HL-60 (cell line): ENCODE results near the gene UBA6.

ENCODE experiments used
- DNase-seq, 2 experiments: peaks; one replicate each; pipeline ENCODE4 v3.0.0-alpha.2; 2010 to 2020; ENCODE audit warnings: low read depth in 1 of 2, low spot score in 1 of 2
- H3K27ac ChIP-seq: fragments of 250-450 bp; sonication (Bioruptor Pico); replicated peaks from 2 replicates; pipeline ENCODE4 v1.5.1; 2020; ENCODE audit warnings: mild to moderate bottlenecking, moderate library complexity
- H3K27me3 ChIP-seq: fragments of 250-450 bp; sonication (Bioruptor Pico); 2 replicates; pipeline ENCODE4 v1.5.1; 2021; ENCODE audit warnings: mild to moderate bottlenecking, moderate library complexity; ENCODE audit not compliant: insufficient read depth, poor library complexity, severe bottlenecking
- H3K4me3 ChIP-seq: replicated peaks from 2 replicates; pipeline ENCODE4 v1.5.1; 2011; ENCODE audit warnings: mild to moderate bottlenecking, control low read depth, low read length; ENCODE audit not compliant: insufficient read depth
- CTCF ChIP-seq: IDR thresholded peaks from one replicate; pipeline ENCODE4 v1.5.1; 2011; ENCODE audit warnings: low read length, control low read depth, inconsistent platforms; ENCODE audit not compliant: insufficient read depth
- GABPA ChIP-seq: IDR thresholded peaks from 2 replicates; pipeline ENCODE4 v1.6.1; 2012; ENCODE audit warnings: low read depth
- POLR2AphosphoS5 ChIP-seq: IDR thresholded peaks from 2 replicates; pipeline ENCODE4 v1.6.1; 2012; ENCODE audit warnings: low read depth
- SPI1 ChIP-seq: IDR thresholded peaks from 2 replicates; pipeline ENCODE4 v1.6.1; 2012; ENCODE audit warnings: low read depth, mild to moderate bottlenecking, borderline replicate concordance
- TF ChIP-seq, protein P1 (sequence below): IDR thresholded peaks from 2 replicates; pipeline ENCODE4 v1.6.1; 2012; ENCODE audit warnings: low read depth; ENCODE audit not compliant: insufficient replicate concordance

The UBA6 gene

DNA sequence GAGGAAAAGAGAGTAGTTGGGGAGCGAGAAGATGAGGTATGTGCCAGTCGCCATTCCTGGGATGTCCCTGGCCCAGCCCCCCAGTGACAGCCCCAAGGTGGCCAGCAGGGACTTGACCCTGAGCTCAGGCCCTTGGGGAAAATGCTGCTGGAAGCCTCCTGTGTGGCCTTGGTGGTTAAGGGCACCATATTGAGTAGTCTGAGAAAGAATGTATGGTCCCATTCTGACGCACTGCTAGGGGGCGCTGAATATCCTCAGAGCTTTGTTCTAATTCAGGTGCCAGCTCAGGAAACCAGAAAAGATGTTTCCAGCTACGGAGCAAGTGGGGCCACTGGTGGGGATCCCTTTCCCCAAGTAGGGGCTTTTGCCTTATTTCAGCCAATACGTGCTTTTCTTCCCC is 14.0 kb upstream of the UBA6 start:
- TF ChIP-seq, protein P1, sequence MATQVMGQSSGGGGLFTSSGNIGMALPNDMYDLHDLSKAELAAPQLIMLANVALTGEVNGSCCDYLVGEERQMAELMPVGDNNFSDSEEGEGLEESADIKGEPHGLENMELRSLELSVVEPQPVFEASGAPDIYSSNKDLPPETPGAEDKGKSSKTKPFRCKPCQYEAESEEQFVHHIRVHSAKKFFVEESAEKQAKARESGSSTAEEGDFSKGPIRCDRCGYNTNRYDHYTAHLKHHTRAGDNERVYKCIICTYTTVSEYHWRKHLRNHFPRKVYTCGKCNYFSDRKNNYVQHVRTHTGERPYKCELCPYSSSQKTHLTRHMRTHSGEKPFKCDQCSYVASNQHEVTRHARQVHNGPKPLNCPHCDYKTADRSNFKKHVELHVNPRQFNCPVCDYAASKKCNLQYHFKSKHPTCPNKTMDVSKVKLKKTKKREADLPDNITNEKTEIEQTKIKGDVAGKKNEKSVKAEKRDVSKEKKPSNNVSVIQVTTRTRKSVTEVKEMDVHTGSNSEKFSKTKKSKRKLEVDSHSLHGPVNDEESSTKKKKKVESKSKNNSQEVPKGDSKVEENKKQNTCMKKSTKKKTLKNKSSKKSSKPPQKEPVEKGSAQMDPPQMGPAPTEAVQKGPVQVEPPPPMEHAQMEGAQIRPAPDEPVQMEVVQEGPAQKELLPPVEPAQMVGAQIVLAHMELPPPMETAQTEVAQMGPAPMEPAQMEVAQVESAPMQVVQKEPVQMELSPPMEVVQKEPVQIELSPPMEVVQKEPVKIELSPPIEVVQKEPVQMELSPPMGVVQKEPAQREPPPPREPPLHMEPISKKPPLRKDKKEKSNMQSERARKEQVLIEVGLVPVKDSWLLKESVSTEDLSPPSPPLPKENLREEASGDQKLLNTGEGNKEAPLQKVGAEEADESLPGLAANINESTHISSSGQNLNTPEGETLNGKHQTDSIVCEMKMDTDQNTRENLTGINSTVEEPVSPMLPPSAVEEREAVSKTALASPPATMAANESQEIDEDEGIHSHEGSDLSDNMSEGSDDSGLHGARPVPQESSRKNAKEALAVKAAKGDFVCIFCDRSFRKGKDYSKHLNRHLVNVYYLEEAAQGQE = no peak
- TF ChIP-seq GABPA (no peak), SPI1 (no peak), CTCF (no peak), POLR2AphosphoS5 (no peak)
- Histone ChIP-seq H3K27me3 (no peaks in the 10 kb centered on the region), H3K4me3 (no peak overlapping the region), H3K27ac (no peak overlapping the region)
- no peak for DNase-seq

GRCh38 chr4:67714248-67714583 is 13.3 kb upstream of the UBA6 start:
- Histone ChIP-seq H3K27ac (no peak overlapping the region), H3K27me3 (no peaks in the 10 kb centered on the region), H3K4me3 (no peak overlapping the region)
- no peak for DNase-seq
- TF ChIP-seq GABPA = no peak
- no peak for TF ChIP-seq SPI1
- TF ChIP-seq, protein P1 = no peak
- no peak for TF ChIP-seq CTCF

- TF ChIP-seq CTCF (no peak), POLR2AphosphoS5 (no peak), GABPA (no peak), SPI1 (no peak)
- TF ChIP-seq, protein P1 = no peak
- no peak overlapping the region for H3K27ac ChIP-seq
- no peak overlapping the region for H3K4me3 ChIP-seq
- DNase-seq = no peak
- H3K27me3 ChIP-seq = no peaks in the 10 kb centered on the region
These were observed 12.7 kb upstream of the UBA6 start for GRCh38 chr4:67713529-67714247.
